CD4-positive, alpha-beta T cell (primary cell): ENCODE results near the gene HIVEP3. TPM values are rescaled to one million over a fixed set of nuclear protein-coding genes. Genes with fewer than 3 reads are reported as not detected.

Source experiments
- ATAC-seq: fragments of 200-7000 bp; cut with Tn5 transposase; one replicate; pipeline ENCODE4 v1.10.0; 2022; ENCODE audit warnings: mild to moderate bottlenecking; ENCODE audit not compliant: poor library complexity
- CTCF ChIA-PET: fragments of 350-600 bp; sonication (Branson Sonifier 250); formaldehyde crosslinking; loops from one replicate; lab custom pipeline; 2021; ENCODE audit warnings: antibody characterized with exemption, inconsistent platforms; lab: Charles Lee
- POLR2A ChIA-PET: fragments of 350-600 bp; sonication (Branson Sonifier 250); formaldehyde crosslinking; loops from one replicate; lab custom pipeline; 2021; ENCODE audit warnings: antibody characterized with exemption, inconsistent platforms; lab: Charles Lee
- DNase-seq, 14 experiments: peaks; one replicate each; pipeline ENCODE4 v3.0.0-alpha.2; 2013 to 2020; ENCODE audit warnings: mixed read lengths in 2 of 14
- H3K27ac ChIP-seq, 2 donors: one replicate each; pipeline versions ENCODE4 v1.5.1 to v1.7.0; 2013; ENCODE audit warnings: low read length in 2 of 2, low read depth in 1 of 2, mild to moderate bottlenecking in 1 of 2
- H3K27me3 ChIP-seq, 2 experiments: 1 replicate in 1 of 2; 2 replicates in 1 of 2; pipeline versions ENCODE4 v1.6.1 to v1.7.0; 2013; ENCODE audit warnings: low read length in 2 of 2, control low read depth in 1 of 2, mild to moderate bottlenecking in 1 of 2, moderate library complexity in 1 of 2; ENCODE audit not compliant: insufficient read depth in 2 of 2, control insufficient read depth in 1 of 2
- H3K36me3 ChIP-seq: one replicate; pipeline ENCODE4 v1.6.1; 2013; ENCODE audit warnings: low read length, control low read depth; ENCODE audit not compliant: insufficient read depth
- H3K4me1 ChIP-seq: one replicate; pipeline ENCODE4 v1.6.1; 2013; ENCODE audit warnings: low read length, control low read depth; ENCODE audit not compliant: insufficient read depth
- H3K4me3 ChIP-seq: one replicate; pipeline ENCODE4 v1.5.1; 2013; ENCODE audit warnings: mild to moderate bottlenecking, low read length, moderate library complexity
- H3K9me3 ChIP-seq, 2 experiments: 1 replicate in 1 of 2; 2 replicates in 1 of 2; pipeline versions ENCODE4 v1.6.1 to v1.7.0; 2013; ENCODE audit warnings: low read length in 2 of 2, mild to moderate bottlenecking in 2 of 2, control low read depth in 1 of 2, moderate library complexity in 1 of 2; ENCODE audit not compliant: control insufficient read depth in 1 of 2, insufficient read depth in 1 of 2
- H3K27ac Mint-ChIP-seq: one replicate; pipeline ENCODE4 v1.8.0; 2020; ENCODE audit warnings: mixed read lengths
- H3K27me3 Mint-ChIP-seq: one replicate; pipeline ENCODE4 v1.8.0; 2021; ENCODE audit warnings: mixed read lengths
- H3K36me3 Mint-ChIP-seq: one replicate; pipeline ENCODE4 v1.8.0; 2021; ENCODE audit warnings: low read depth, mixed read lengths
- H3K4me1 Mint-ChIP-seq: one replicate; pipeline ENCODE4 v1.8.0; 2021; ENCODE audit warnings: low read depth, mixed read lengths
- H3K4me3 Mint-ChIP-seq: one replicate; pipeline ENCODE4 v1.8.0; 2020; ENCODE audit warnings: mild to moderate bottlenecking, mixed read lengths
- H3K9me3 Mint-ChIP-seq: one replicate; pipeline ENCODE4 v1.8.0; 2020; ENCODE audit warnings: mixed read lengths
- intact Hi-C, 2 experiments: fragments of 100-400 bp; cut with DNase I in 1 of 2; cut with micrococcal nuclease in 1 of 2; formaldehyde crosslinking; loops; one replicate each; pipeline versions ENCODE4 v1.15.1 to v1.9.0; 2023 to 2025; cut with DNase I, micrococcal nuclease
- total RNA-seq, 174 experiments: library from RNA in 2 of 174; stranded (reverse) in 2 of 174; gene quantifications; one replicate each; pipeline ENCODE4 v1.2.3 and lab custom pipeline; 2021 to 2026
- TF ChIP-seq, protein P1 (sequence below): fragments of 200-600 bp; IDR thresholded peaks from one replicate; pipeline ENCODE4 v1.8.0; 2022; ENCODE audit warnings: antibody characterized with exemption, mild to moderate bottlenecking

The HIVEP3 gene
- total RNA-seq, 2 experiments from 2014 or later, result 5.1 to 5.4 TPM

DNA sequence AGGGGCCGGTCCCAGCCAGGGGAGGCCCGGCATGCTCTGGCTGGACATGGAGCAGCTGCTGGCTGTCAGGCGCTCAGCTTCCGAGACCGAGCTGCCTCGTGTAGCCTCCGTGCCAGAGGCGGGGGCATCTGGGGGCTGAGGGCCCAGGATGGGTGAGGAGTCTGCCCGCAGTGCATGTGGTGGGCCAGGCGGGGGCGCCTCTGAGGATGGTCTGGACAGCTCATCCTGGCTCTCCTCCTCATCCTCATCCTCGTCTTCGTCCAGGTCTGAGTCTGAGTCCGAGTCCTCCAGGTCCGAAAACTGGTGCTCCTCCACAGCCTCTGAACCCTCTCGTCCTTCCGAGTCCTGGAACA, 405.4 kb downstream of the HIVEP3 start:
- peaks cover 5% of the 10 kb centered on the region for H3K36me3 Mint-ChIP-seq
- no peaks in the 10 kb centered on the region for H3K9me3 Mint-ChIP-seq
- H3K4me3 Mint-ChIP-seq, result no peak overlapping the region
- ChIA-PET CTCF (no interaction called here), POLR2A (no interaction called here)
- Histone ChIP-seq H3K4me1 (peaks cover 8% of the 10 kb centered on the region), H3K4me3 (no peak overlapping the region), H3K36me3 (peaks cover 6% of the 10 kb centered on the region), H3K27ac (no peak overlapping the region), H3K27me3 (no peaks in the 10 kb centered on the region), H3K9me3 (no peaks in the 10 kb centered on the region)
- intact Hi-C loops, result no loop called here
- H3K27ac Mint-ChIP-seq, result no peak overlapping the region
- DNase-seq, result peak in 4 of 14 experiments; percentile 7 to 32 (median 13)
- no peaks in the 10 kb centered on the region for H3K27me3 Mint-ChIP-seq
- H3K4me1 Mint-ChIP-seq, result no peaks in the 10 kb centered on the region
- ATAC-seq, result no peak
- TF ChIP-seq, protein P1, sequence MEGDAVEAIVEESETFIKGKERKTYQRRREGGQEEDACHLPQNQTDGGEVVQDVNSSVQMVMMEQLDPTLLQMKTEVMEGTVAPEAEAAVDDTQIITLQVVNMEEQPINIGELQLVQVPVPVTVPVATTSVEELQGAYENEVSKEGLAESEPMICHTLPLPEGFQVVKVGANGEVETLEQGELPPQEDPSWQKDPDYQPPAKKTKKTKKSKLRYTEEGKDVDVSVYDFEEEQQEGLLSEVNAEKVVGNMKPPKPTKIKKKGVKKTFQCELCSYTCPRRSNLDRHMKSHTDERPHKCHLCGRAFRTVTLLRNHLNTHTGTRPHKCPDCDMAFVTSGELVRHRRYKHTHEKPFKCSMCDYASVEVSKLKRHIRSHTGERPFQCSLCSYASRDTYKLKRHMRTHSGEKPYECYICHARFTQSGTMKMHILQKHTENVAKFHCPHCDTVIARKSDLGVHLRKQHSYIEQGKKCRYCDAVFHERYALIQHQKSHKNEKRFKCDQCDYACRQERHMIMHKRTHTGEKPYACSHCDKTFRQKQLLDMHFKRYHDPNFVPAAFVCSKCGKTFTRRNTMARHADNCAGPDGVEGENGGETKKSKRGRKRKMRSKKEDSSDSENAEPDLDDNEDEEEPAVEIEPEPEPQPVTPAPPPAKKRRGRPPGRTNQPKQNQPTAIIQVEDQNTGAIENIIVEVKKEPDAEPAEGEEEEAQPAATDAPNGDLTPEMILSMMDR, result no peak

DNA sequence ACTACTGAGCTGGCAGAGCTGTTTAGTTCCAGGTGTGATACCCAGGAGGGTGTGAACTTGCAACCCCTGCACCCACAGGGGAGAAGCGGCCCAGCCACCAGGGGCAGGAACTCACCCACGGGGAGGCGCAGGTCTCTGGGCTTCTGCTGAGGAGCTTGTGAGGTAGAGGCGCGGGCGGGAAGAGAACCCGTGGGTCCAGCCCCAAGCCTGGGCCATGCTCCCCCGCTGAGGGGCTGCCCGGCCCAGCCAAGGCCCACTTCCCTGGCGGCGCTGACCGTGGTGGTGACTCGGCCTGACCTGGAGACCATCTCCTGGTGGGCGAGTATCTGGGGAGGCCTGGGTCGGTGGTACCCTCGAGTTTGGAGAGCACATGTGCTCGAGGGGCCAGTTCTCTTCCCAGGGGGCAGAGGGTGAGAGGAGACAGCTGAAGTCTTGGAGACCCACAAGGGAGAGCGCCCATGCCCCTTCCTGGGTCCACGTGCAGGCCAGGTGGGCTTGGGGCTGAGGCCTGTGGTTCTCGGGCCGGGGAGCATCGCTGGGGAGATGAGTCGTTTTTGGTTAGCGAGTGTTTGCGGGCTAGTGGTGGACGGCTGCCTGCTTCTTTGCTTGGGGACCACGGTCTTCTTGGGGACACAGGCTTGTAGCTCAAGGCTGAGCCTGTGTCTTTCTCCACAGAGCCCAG, 405.9 kb downstream of the HIVEP3 start:
- H3K36me3 Mint-ChIP-seq, result peaks cover 5% of the 10 kb centered on the region
- ChIA-PET CTCF (no interaction called here), POLR2A (no interaction called here)
- Histone ChIP-seq H3K4me3 (no peak overlapping the region), H3K27ac (no peak overlapping the region), H3K36me3 (peaks cover 5% of the 10 kb centered on the region), H3K4me1 (peaks cover 8% of the 10 kb centered on the region), H3K27me3 (no peaks in the 10 kb centered on the region), H3K9me3 (no peaks in the 10 kb centered on the region)
- ATAC-seq, result no peak
- no peak for DNase-seq
- no peak overlapping the region for H3K27ac Mint-ChIP-seq
- no peak overlapping the region for H3K4me3 Mint-ChIP-seq
- TF ChIP-seq, protein P1, result no peak
- intact Hi-C loops, result no loop called here
- H3K27me3 Mint-ChIP-seq, result no peaks in the 10 kb centered on the region
- no peaks in the 10 kb centered on the region for H3K4me1 Mint-ChIP-seq
- no peaks in the 10 kb centered on the region for H3K9me3 Mint-ChIP-seq

DNA sequence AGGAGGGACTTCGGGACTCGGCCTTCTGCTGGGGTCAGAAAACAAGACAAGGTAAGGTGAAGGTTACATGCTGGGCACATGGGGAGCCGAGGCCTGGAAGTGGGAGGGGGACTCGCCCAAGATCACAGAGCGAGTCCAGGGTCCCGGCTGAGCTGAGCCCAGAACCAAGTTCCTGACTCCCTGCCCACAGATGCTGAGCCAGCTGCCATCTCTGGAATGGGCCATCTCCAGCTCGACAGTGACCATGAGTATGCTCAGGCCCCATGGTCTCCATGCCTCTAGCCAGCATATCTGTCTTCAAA, 407.5 kb downstream of the HIVEP3 start:
- Mint-ChIP-seq H3K36me3 (peaks cover 5% of the 10 kb centered on the region), H3K9me3 (no peaks in the 10 kb centered on the region), H3K27me3 (no peaks in the 10 kb centered on the region), H3K27ac (no peak overlapping the region), H3K4me3 (no peak overlapping the region), H3K4me1 (no peaks in the 10 kb centered on the region)
- ChIA-PET CTCF (no interaction called here), POLR2A (no interaction called here)
- Histone ChIP-seq H3K27me3 (no peaks in the 10 kb centered on the region), H3K36me3 (peaks cover 4% of the 10 kb centered on the region), H3K4me3 (no peak overlapping the region), H3K27ac (no peak overlapping the region), H3K4me1 (peaks cover 3% of the 10 kb centered on the region), H3K9me3 (no peaks in the 10 kb centered on the region)
- intact Hi-C loops, result no loop called here
- TF ChIP-seq, protein P1, result no peak
- DNase-seq (no peak), ATAC-seq (no peak)
